Femur (tissue), 1 donor: ENCODE measurements around the gene ST6GALNAC3.

ENCODE experiments used
- DNase-seq: peaks from one replicate; pipeline ENCODE4 v3.0.0-alpha.2; 2017

ST6GALNAC3 gene

GRCh38 chr1:76470166-76470565 lies 395.6 kb downstream of the ST6GALNAC3 start:
- no peak for DNase-seq

GRCh38 chr1:76471536-76471935 lies 397.0 kb downstream of the ST6GALNAC3 start:
- no peak for DNase-seq

- DNase-seq: no peak
Observed at GRCh38 chr1:76473591-76473990, 399.0 kb downstream of the ST6GALNAC3 start.

- DNase-seq: no peak
Observed at GRCh38 chr1:76474922-76475321, 400.4 kb downstream of the ST6GALNAC3 start.

GRCh38 chr1:76477156-76477555 lies 402.6 kb downstream of the ST6GALNAC3 start:
- no peak for DNase-seq

GRCh38 chr1:76480827-76481226 lies 406.3 kb downstream of the ST6GALNAC3 start:
- no peak for DNase-seq

GRCh38 chr1:76481672-76482071 lies 407.1 kb downstream of the ST6GALNAC3 start:
- DNase-seq: no peak

- no peak for DNase-seq
Observed at GRCh38 chr1:76482272-76482671, 407.7 kb downstream of the ST6GALNAC3 start.

GRCh38 chr1:76491737-76492136 lies 417.2 kb downstream of the ST6GALNAC3 start:
- DNase-seq: no peak

GRCh38 chr1:76492752-76493430 lies 418.3 kb downstream of the ST6GALNAC3 start:
- no peak for DNase-seq

GRCh38 chr1:76494807-76495206 lies 420.3 kb downstream of the ST6GALNAC3 start:
- DNase-seq: no peak

- no peak for DNase-seq
Observed at GRCh38 chr1:76496871-76497270, 422.3 kb downstream of the ST6GALNAC3 start.

GRCh38 chr1:76500116-76500515 lies 425.6 kb downstream of the ST6GALNAC3 start:
- no peak for DNase-seq

GRCh38 chr1:76501136-76501535 lies 426.6 kb downstream of the ST6GALNAC3 start:
- DNase-seq: no peak

- DNase-seq: no peak
Observed at GRCh38 chr1:76501586-76502219, 427.2 kb downstream of the ST6GALNAC3 start.

- no peak for DNase-seq
Observed at GRCh38 chr1:76503100-76503499, 428.6 kb downstream of the ST6GALNAC3 start.

GRCh38 chr1:76503736-76504135 lies 429.2 kb downstream of the ST6GALNAC3 start:
- no peak for DNase-seq

- no peak for DNase-seq
Observed at GRCh38 chr1:76507376-76507775, 432.8 kb downstream of the ST6GALNAC3 start.

GRCh38 chr1:76508871-76509270 lies 434.3 kb downstream of the ST6GALNAC3 start:
- DNase-seq: no peak

- no peak for DNase-seq
Observed at GRCh38 chr1:76510672-76511557, 436.4 kb downstream of the ST6GALNAC3 start.

- DNase-seq: no peak
Observed at GRCh38 chr1:76511558-76512179, 437.1 kb downstream of the ST6GALNAC3 start.

GRCh38 chr1:76530953-76531352 lies 456.4 kb downstream of the ST6GALNAC3 start:
- DNase-seq: no peak

- no peak for DNase-seq
Observed at GRCh38 chr1:76541618-76542017, 467.1 kb downstream of the ST6GALNAC3 start.
